Measurements from ENCODE around the gene NXPH4. TPM values are rescaled to one million over a fixed set of nuclear protein-coding genes. Genes with fewer than 3 reads are reported as not detected.

The NXPH4 gene
- polyA plus RNA-seq, 3 donors = 2.0 to 4.5 (median 3.4) TPM

DNA sequence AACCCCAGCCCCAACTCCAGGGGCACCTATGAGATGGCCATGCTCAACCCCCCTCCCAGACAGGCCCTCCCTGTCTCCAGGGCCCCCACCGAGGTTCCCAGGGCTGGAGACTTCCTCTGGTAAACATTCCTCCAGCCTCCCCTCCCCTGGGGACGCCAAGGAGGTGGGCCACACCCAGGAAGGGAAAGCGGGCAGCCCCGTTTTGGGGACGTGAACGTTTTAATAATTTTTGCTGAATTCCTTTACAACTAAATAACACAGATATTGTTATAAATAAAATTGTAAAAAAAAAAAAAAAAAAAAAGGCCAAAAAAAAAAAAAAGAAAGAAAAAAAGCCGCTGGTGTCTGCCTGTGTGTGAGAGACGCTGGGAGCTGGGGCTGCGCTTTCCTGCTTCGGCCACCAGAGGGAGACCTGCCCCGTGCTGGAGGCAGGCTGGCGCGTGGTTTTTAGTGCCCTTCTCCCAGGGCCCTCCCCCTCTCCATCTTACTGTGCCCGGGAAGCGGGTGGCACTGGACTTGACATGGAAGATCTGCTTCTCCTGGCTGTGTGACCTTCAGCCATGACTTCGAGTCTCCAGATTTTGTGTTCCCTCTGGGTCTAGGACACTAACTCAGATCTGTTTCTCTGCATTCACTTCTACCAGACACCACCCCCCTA lies 3.4 kb upstream of the NXPH4 start:
- WGBS, 3 donors = 4 to 8% (median 4%) methylated on average over 15 to 16 of the region's 16 CpGs
- H3K27ac ChIP-seq (ENCODE audit: low read depth, low read length) = no peak overlapping the region

- WGBS, 3 donors = 43 to 60% (median 56%) methylated on average over 4 of the region's 4 CpGs
Measured at GRCh38 chr12:57213763-57214397, 2.7 kb upstream of the NXPH4 start.

GRCh38 chr12:57214398-57214781 lies 2.2 kb upstream of the NXPH4 start:
- 1 to 4% (median 4%) methylated on average over 13 to 14 of the region's 14 CpGs for WGBS, 3 donors
- no peak overlapping the region for H3K27ac ChIP-seq (ENCODE audit: low read depth, low read length)

More at GRCh38 chr12:57213763-57214397, 2.7 kb upstream of the NXPH4 start:
- H3K27ac ChIP-seq (ENCODE audit: low read depth, low read length) = no peak overlapping the region

DNA sequence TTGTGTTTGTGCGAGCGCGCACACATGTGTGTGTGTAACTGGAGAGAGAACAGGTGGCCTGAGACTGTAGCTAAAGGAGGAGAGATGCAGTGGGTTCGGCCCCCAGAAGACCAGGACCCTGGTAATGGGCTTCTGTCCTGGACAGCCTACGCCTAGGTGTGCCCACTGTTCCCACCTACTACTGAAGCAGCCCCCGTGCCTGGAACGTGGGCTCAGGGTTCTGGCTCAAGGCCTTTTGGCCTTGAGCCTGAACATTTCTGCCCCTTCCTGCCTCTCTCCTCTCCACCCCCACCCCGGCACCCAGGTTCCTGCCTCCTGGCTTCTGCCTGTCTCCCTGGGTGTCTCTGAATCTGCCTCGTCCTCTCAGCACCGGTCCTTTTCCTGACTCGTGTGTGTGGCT lies 1.5 kb upstream of the NXPH4 start:
- H3K27ac ChIP-seq (ENCODE audit: low read depth, low read length) = no peak overlapping the region
- 27 to 34% (median 33%) methylated on average over 10 to 11 of the region's 11 CpGs for WGBS, 3 donors

DNA sequence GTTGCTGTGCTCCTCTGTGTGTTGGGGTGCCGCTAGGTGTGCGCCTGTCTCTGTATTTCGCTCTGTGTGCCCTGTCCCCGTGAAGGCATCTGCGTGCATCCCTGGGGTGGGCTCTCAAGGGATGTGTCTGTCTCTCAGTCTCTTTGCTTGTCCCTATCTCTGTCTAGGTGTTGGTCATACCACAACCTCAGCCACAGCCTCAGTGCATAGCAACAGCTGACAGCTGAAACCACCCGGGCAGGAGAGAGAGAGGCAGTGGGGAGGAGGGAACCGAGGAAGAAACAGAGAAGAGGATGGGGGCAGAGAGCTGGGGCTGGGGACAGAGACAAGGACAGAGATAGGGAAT lies 953 bp upstream of the NXPH4 start:
- no peak overlapping the region for H3K27ac ChIP-seq (ENCODE audit: low read depth, low read length)
- 11 to 19% (median 18%) methylated on average over 7 of the region's 7 CpGs for WGBS, 3 donors

- WGBS, 3 donors = 2 to 5% (median 4%) methylated on average over 54 to 63 of the region's 63 CpGs
- no peak overlapping the region for H3K27ac ChIP-seq (ENCODE audit: low read depth, low read length)
Measured at GRCh38 chr12:57216921-57217879, 606 bp downstream of the NXPH4 start.

DNA sequence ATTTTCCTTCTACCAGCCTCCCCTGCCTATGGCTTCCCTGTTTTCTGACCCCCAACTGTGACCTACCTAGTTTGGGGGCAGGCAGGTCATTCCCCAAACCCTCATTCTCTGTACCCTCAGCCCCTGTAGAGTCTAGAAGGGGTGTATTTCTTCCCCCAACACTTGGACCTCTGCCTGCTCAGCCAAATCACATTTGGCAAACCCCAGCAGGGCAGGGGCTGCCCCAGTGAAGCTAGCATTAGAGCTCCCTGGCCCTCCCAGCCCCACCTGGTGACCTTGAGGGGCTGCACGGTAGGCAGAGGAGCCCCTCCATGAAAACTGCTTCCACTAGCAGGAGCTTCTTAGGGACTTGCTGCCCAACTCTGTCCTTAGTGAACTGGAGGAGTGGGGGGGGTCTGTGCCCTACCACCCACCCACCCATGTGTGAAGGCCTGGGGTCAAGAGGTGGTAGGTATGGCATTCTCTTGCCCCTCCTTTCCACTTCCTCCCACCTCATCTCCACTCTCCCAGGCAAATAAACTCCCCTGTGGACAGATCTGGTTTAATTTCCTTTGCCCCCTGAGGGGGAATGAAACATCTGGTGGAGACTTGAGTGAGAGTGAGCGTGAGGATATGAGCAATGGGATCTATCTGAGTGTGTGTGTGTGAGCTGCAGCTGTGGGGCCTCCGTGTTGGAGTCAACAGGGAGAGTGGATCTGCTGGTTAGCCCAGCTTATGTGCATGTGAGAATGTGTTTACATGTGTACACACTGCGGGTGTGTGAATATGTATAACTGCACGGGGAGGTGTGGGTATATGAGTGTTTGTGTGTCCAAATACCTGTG lies 1.6 kb downstream of the NXPH4 start:
- no peak overlapping the region for H3K27ac ChIP-seq (ENCODE audit: low read depth, low read length)
- WGBS, 3 donors = 71 to 79% (median 78%) methylated on average over 5 of the region's 5 CpGs

DNA sequence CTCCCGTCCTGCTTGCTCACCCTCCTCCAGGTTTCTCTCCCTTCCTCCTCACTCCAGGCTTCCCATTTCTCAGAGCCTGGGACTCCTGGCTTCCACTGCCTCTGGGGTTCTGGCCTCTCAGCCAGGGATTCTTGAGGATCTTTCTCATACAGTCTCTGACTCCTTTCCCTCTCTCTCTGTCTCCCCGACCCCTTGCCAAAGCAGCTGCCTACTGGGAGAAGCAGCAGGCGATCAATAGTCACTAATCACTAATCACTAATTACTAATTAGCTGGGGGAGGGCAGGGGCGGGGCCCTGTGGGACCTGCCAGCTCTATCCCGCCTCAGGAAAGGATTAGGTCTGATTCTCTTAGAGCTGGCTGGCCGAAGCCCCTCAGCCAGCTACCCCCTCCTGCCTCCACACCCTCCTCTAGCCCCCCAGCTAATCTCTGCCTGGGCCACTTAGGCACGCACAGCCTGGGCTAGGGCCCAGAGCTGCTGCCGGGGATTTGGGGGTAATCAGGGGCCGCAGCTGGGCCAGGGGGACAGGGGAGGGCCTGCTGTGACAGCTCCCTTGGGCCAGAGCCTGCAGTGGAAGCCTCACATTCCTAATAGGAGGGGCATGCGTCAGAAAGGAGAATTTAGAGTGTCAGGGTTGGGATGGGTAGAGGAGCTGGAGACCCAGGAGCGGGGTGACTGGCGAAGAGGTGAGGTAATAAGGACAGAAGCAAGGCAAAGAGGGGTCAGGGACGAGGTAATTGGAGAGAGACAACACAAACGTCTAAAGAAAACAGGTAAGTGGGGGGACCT lies 2.8 kb downstream of the NXPH4 start:
- WGBS, 3 donors = 57 to 78% (median 57%) methylated on average over 14 of the region's 14 CpGs

DNA sequence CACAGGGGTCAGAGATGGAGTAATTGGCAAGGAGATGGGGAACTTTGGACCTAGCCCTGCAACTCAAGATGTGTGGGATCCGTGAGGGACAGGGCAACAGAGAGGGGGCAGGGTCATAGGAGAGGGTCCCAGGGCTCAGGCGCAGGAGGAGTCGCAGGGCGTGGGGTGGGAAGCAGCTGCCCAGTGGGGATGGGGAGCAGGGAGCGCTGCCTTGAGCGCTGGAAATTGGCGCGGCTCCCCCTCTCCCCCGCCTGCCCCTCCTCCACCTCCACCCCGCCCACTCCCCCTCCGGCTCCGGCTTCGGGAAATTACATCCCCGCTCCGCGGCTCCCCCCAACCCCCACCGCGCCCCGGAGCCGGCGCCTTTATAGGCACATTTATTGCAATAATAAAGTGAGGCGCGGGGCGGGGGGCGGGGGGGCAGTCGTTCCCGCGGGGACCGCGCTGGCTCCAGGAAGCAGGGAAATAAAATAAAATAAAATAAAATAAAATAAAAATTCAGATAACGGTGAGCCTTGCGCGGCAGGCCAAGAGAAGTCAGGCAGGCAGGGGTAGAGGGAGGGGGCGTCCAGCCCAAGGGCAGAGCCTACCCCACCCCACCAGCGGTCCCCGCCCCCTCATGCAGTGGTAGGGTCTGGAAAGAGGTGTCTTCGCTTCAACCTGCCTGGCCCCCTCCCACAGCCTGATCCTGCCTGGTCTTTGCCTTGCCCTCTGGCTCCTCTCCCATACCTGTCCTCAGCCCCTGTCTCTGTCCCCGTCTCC lies 3.6 kb downstream of the NXPH4 start:
- H3K27ac ChIP-seq (ENCODE audit: low read depth, low read length) = no peak overlapping the region
- 8 to 10% (median 9%) methylated on average over 29 to 37 of the region's 38 CpGs for WGBS, 3 donors

More for the DNA sequence above, 2.8 kb downstream of the NXPH4 start:
- no peak overlapping the region for H3K27ac ChIP-seq (ENCODE audit: low read depth, low read length)

GRCh38 chr12:57220770-57221168 lies 4.2 kb downstream of the NXPH4 start:
- 50 to 71% (median 50%) methylated on average over 1 of the region's 1 CpG for WGBS, 3 donors
- H3K27ac ChIP-seq (ENCODE audit: low read depth, low read length) = no peak overlapping the region

GRCh38 chr12:57221169-57221917 lies 4.7 kb downstream of the NXPH4 start:
- H3K27ac ChIP-seq (ENCODE audit: low read depth, low read length) = no peak overlapping the region
- WGBS, 3 donors = 18 to 25% (median 21%) methylated on average over 24 of the region's 24 CpGs

GRCh38 chr12:57222286-57223190 lies 5.9 kb downstream of the NXPH4 start:
- no peak overlapping the region for H3K27ac ChIP-seq (ENCODE audit: low read depth, low read length)
- WGBS, 3 donors = 36 to 48% (median 41%) methylated on average over 13 of the region's 13 CpGs

GRCh38 chr12:57223191-57224165 lies 6.9 kb downstream of the NXPH4 start:
- H3K27ac ChIP-seq (ENCODE audit: low read depth, low read length) = no peak overlapping the region
- WGBS, 3 donors = 46 to 57% (median 48%) methylated on average over 22 of the region's 22 CpGs

DNA sequence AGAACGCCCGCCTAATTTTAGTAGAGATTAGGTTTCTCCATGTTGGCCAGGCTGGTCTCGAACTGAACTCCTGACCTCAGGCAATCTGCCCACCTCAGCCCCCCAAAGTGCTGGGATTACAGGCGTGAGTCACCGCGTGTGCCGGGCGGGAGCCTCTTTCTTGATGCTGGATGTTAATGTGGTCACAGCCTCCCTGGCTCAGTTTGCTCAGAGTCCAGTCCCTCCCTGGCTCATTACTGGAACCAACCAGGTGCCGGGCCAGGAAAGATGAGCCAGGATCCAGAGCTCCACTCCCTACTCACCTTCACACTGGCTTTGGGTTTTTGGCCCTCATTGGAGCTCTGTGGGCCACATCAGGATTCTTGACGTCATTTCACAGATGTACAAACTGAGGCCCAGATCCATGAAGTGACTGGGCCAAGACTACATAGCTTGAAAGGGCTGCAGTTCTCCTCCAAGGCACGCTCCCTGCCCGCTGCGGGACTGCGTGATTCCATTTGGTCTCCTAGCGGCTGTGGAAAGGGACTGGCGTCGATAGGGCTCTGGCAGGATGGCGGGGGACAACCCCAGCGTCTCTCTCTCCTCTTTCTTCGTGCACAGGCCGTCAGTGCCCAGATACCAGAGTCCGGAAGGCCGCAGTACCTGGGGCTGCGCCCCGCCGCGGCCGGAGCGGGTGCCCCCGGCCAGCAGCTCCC lies 7.8 kb downstream of the NXPH4 start:
- no peak overlapping the region for H3K27ac ChIP-seq (ENCODE audit: low read depth, low read length)
- WGBS, 3 donors = 44 to 47% (median 46%) methylated on average over 30 of the region's 30 CpGs
